Right ventricle myocardium superior (tissue), 1 donor: Measurements from ENCODE around the gene RMND5B. TPM values are rescaled to one million over a fixed set of nuclear protein-coding genes. Genes with fewer than 3 reads are reported as not detected.

Experiments used
- ATAC-seq: fragments of 200-7000 bp; cut with Tn5 transposase; one replicate; pipeline ENCODE4 v1.9.1; 2020; ENCODE audit warnings: mild to moderate bottlenecking; ENCODE audit not compliant: poor library complexity
- DNase-seq: peaks from one replicate; pipeline ENCODE4 v3.0.0-alpha.2; 2020
- intact Hi-C: fragments of 100-400 bp; cut with DNase I; formaldehyde crosslinking; loops from one replicate; pipeline ENCODE4 v1.11.2; 2022
- total RNA-seq: library from RNA; stranded (reverse); fragmentation: NEBNext Ultra II Directional; extraction: Animal tissue kit (Norgen Biotek cat#: 25700); gene quantifications from one replicate; pipeline ENCODE4 v1.2.1, GENCODE V29; 2021
- donor health status: DM: no; HTN: yes; CAD: no; lungs with severe emphysema.

Gene RMND5B
- total RNA-seq, 1 donor from 2014 or later, result 33.7 TPM

DNA sequence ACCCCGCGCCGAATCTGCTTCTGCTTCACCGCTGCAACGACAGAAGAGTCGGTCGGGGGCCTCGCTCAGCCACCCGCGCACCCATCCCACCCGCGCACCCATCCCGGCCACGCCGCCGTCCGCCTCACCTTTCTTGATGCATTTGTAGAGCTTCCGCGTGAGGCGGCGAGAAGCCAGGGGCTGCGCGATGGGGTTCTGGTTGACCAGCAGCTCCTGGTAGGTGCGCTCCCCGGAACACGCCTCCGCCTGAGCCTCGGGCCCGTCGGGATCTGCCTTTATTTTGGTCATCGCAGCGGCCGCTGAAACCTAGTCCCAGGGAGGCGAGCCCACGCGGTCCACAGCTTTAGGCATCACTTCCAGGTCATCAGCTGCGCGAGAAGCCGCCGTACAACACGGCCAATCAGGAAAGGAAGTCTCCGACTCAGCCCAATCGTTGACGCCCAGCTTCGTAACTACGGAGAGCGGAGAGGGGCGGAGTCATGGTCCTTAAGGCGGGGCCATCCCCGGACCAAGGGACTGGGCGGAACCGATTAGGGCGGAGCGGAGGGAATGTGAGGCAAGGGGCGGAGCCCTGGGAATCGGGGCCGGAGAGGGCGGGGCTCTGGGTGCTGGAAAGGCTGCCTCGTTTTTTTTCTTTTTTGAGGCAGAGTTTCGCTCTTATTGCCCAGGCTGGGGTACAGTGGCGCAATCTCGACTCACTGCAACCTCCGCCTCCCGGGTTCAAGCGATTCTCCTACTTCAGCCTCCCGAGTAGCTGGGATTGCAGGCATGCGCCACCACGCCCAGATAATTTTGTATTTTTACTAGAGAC, 22.9 kb downstream of the RMND5B start, which contains the start of gene NHP2:
Gene NHP2, minus strand, starts transcription at position 356 of the 811 bp plus-strand sequence. Its CDS starts 68 bp downstream, at position 288.
- ATAC-seq (peak; percentile 99), DNase-seq (peak; percentile 99)
- intact Hi-C loops, result no loop called here

DNA sequence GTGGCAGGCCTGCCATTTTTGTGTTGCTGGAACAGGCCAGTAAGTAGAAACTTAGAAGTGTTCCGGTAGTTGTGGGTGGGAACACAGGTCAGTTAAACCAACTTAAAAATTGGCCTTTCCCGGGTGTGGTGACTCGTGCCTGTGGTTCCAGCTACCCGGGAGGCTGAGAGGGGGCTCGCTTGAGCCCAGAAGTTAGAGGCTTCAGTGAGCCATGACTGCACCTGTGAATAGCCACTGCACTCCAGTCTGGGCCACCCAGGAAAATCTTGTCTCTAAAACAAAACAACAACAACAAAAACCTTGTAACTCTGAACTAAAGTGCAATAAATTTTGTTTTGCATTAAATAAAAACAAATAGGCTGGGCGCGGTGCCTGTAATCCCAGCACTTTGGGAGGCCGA, 24.3 kb downstream of the RMND5B start:
- intact Hi-C loops, result no loop called here
- ATAC-seq (no peak), DNase-seq (no peak)

DNA sequence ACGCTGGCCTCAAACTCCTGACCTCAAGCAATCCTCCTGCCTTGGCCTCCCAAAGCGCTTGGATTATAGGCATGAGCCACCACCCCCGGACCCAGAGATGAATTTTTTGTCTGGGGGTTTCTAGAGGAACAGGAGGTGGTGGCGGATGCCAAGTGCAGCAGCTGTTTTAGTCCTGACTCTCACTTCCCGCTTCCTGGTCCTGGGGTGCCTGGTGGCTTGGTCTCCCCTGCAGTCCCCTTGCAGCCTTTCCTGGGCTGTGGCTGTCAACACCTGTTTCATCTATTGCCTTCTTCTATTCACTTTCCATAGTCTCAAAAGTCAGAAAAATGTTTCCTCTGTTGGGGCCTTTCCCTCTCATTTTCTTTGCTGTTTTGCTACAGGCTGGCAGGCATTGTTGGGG, 29.4 kb downstream of the RMND5B start:
- no peak for ATAC-seq
- DNase-seq, result no peak
- intact Hi-C loops, result no loop called here

DNA sequence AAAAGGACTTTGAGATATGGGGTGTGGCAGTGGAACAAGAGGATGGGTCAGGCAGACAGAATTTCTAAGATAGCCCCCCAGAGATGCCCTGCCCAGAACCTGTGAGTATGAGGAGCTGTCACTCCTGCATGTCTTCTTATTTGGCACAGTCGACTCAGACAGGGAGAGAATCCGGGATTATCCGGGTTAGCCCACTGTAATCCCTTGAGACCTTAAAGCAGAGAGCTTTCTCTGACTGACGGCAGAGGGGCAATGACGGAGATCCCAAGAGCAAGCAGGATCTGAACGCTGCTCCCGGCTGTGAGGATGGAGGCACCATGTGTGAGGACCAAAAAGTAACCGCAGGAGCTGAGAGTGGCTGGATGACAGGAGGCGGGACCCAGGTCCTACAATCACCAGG, 31.7 kb downstream of the RMND5B start:
- no peak for ATAC-seq
- intact Hi-C loops, result no loop called here
- no peak for DNase-seq

DNA sequence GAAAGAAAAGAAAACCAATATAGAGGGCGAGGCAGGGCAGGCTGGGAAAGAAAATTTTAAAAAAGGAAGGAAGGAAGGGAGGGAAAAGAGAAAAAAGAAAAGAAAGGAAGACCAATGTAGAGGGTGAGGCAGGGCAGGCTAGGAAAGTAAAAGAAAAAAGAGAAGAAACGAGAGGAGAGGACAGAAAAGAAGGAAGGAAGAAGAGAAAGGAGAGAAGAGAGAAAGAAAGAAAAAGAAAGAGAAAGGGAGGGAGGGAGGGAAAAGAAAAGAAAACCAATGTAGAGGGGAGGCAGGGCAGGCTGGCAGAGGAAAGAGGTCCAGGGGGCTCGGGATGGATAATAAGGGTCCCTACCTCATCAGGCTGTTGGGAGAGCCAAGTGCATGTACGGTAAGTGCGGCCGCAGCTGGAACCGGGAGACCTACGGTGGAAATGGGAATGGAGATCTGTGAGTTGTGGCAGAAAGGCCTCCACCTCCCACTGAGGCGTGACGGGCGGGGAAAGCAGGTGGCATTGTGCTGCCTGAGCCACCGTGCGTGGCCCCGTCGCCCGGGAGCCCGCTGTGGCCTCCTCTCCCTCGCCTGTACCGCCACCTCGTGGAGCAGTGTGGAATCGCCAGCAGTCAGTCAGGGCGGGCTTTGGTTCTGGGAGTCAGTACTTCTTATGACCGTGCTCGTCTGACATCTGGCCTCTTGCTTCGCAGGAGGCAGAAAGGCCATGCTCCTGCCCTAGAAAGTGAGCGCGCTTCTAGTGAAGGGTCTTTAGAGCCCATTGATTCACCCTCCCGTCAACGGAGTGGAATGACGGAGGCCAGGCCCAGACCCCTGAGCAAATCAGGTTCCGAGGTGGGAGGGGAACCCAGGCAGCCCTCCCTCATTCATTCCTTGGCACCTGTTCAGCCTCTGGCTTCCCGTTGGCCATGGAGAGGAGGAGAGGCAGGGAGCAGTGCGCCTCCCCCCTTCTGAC, 33.2 kb downstream of the RMND5B start:
- ATAC-seq (peak; percentile 97), DNase-seq (peak; percentile 90)
- intact Hi-C loops, result loop anchor here (1.0 kb wide), 1 partner anchor 88 kb away; no protein-coding TSS in a partner anchor

DNA sequence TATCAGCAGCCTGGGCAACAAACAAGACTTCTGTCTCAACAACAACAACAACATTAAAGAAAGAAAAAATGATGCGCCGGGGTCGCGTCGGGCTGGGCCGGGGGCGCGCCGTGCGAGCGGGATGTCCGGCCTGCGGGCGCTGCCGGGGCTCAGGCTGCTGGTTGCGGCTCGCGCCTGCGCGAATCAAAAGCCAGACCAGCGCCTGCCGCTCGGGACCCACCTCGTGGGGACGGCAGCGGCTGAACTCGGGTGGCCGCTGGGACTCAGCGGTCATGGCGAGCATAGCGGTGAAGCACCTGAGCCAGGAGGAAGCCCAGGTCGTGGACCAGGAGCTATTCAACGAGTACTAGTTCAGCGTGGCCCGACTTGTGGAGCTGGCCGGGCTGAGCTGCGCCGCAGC, 34.8 kb downstream of the RMND5B start:
- ATAC-seq (no peak), DNase-seq (no peak)
- intact Hi-C loops, result no loop called here

DNA sequence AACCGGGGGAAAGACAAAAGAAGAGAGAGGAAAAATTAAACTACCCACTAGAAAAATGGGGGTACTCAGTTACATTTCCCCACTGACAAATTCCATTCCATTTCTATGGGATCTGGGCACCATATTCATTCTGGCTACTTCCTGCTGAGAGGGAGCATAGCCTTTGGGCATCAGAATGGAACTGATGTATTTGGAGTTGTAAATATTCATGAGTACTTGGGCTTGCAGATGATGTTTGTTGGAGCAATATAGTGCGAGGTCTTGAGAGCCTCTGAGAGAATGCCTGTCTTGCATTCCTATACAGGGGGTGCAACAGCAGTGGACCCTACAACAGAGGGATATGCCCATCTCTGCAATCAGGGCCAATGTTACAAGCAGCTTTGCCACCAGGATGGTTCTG, 39.6 kb downstream of the RMND5B start:
- no peak for ATAC-seq
- no peak for DNase-seq
- intact Hi-C loops, result no loop called here

DNA sequence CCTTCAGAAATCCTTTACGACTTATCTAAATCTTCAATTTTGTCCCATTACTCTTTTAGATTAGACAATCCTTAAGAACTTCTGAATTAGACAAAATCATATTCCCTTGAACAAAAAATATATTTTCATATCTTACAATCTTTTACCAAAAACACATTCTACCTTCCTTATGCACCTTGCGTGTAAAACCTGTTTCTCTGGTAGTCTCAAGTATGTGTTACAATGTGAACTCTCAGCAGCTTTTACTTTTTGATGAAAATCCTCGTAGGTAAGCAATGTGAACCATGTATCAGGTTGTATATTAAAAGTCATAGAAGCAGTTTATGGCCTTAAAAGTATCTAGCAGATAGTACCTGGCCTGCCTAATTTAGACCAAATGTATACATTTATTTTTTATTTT, 43.6 kb downstream of the RMND5B start:
- DNase-seq (no peak), ATAC-seq (no peak)
- intact Hi-C loops, result no loop called here

DNA sequence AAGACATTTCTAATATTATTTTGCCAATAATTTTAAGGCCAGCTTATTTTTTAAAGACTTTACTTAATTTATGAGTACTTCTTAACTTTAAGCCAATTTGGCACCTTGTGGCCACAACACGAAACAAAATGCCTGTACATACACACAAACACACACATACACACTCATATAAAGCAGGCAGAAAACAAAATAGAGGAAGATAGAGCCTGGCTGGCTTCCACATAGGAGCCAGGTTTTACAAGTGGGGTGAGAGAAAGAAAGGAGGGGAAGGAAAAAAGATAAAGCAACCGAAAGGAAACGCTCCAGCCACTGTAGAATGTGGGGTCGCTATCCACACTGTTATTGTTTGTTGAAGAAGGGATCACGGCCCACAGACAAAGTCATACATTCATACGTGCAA, 46.0 kb downstream of the RMND5B start:
- intact Hi-C loops, result no loop called here
- DNase-seq (no peak), ATAC-seq (no peak)

DNA sequence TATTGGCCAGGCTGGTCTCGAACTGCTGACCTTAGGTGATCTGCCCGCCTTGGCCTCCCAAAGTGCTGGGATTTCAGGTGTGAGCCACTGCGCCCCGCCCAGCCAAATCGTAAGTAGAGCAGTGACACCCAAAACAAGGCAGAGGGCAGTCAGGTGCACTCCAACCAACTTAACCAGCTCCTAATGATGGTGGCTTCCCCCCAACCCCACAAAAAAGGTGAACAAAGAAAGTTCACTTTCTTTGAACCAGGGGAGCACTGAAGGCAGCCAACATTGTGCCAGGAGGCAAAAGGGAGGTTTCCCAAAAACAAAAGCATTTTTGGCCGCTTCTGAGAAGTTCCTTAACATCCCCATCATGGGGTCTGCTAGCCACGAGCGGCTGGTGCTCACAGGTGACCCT, 46.8 kb downstream of the RMND5B start:
- intact Hi-C loops, result no loop called here
- no peak for ATAC-seq
- DNase-seq, result no peak

DNA sequence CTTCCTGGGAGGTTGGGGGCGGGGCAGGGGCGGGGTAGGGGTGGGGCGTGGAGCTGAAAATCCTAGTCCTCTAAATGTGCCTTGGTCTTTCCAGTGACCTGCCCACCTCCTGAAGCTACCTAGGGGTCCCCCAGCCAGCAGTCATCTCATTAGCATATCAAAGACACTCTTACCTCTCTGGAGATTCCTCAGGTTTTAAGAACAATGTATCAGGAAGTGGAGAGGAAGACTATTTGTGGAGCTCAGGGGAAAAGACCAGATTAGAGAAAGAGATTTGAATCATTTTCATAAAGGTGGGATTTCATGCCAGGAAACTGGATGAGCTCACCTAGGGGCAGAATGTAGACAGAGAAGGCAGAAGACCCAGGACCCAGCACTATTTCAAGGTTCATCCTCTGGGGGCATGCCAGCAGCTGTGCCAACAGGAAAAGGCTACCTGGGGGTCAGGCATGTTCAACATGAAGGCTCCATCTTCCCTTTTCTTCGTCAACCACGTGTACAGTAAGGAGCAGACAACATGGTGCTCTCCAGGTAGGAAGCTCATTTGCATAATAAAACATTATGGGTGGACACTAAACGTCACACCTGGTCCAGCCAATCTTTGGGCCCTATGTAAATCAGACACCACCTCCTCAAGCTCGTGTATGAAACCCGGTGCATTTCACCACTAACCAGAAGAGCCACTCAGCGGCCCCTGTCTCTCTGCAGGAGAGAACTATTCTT, 49.5 kb downstream of the RMND5B start:
- intact Hi-C loops, result no loop called here
- DNase-seq, result no peak
- no peak for ATAC-seq

DNA sequence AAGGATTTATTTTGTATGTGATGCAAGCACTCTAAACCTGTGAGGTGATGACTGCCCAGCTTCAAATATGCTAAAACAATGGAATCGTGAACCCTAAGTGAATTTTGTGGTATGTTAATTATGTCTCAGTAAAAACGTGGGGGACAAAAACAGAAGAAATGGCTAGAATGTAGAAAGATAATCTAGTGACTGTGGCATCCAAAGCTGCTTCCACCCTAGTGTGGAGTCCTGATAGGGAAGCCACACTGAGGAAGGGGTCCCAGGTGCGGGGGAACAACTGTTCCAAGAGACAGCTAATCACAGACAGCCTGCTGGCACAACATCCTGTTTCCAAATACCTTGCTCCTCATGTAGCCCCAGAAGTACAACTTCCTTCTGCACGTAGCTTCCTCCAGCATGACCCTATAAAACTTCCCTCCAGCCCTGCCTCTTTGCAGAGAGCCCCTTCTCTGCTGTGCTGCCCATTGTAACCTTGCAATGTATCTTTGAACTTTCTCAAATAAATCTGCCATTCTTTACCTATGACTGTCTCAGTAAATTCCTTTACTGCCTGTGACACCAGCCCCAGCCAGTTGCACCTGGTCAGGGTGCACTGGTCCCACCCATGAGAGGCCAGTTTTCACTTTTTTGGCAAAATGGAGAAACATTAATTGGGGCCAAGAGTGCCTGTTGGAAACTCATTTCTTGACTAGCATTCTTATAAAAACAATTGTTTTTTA, 51.5 kb downstream of the RMND5B start:
- ATAC-seq, result no peak
- intact Hi-C loops, result no loop called here
- no peak for DNase-seq

DNA sequence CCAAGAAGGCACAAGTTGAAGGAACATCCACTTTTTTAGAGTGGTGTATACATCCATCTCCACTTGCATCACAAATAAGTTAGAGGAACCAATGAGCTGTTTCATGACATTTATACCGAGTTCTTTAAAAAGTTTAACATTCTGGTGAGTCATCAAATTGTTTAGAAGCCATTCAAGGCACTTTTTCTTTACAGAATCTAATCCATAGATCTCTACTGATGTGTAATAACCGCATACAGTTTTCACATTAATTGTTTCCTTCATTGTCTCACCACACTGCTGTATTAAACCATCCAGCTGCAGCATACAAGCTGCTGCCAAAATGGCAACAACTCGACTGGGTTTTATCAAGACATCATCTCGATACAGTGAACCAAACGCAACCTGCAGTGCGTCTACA, 55.6 kb downstream of the RMND5B start:
- intact Hi-C loops, result no loop called here
- DNase-seq (no peak), ATAC-seq (no peak)

DNA sequence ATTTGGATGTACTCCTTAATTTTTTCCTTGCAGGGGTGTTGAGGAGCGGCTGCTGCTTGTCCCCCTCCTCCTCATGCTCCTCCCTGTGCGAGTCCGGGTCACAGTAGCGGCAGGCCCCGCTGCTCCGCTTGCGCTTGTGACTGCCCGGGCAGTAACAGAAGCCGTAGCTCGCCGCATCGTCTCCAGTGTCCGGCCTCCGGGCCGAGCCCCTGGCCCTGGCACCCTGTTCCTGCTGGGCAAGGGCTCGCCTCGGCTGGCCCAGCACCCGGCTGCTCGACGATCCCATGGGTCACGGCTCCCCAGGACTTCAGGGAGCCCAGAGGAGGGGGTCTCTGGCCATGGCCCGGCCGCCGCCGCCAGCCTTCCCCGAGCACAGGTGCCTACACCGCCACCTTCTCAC, 56.2 kb downstream of the RMND5B start, which contains the start of gene GMCL2:
Gene GMCL2, minus strand, starts transcription at position 358 of the 400 bp plus-strand sequence. Its CDS starts 72 bp downstream, at position 286.
- ATAC-seq, result no peak
- intact Hi-C loops, result no loop called here
- no peak for DNase-seq

DNA sequence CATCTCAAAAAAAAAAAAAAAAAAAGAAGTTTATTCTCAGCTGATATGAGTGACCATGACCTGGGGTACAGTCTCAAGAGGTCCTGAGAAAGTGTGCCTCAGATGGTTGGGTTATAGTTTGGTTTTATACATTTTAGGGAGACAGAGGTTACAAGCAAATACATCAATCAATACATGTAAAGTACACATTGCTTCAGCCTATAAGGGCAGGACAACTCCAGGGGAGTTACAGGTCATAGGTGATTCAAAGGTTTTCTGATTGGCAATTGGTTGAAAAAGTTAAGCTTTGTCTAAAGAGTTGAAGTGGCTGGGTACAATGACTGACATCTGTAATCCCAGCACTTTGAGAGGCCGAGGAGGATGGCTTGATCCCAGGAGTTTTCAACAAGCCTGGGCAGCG, 58.6 kb downstream of the RMND5B start:
- DNase-seq (no peak), ATAC-seq (no peak)
- intact Hi-C loops, result no loop called here

DNA sequence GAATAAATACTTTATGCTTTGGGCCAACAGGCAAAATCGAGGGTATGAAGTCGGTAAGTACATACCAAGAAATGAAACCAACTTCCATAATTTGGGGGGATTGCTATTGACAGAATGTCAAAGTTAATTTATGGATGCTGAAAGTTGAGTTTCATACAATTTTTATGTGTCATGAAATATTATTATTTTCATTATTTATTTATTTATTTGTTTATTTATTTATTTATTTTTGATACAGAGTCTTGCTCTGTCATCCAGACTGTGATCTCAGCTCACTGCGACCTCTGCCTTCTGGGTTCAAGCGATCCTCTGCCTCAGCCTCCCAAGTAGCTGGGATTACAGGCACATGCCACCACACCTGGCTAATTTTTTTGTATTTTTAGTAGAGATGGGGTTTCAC, 60.8 kb downstream of the RMND5B start:
- intact Hi-C loops, result no loop called here
- ATAC-seq, result no peak
- DNase-seq, result no peak

DNA sequence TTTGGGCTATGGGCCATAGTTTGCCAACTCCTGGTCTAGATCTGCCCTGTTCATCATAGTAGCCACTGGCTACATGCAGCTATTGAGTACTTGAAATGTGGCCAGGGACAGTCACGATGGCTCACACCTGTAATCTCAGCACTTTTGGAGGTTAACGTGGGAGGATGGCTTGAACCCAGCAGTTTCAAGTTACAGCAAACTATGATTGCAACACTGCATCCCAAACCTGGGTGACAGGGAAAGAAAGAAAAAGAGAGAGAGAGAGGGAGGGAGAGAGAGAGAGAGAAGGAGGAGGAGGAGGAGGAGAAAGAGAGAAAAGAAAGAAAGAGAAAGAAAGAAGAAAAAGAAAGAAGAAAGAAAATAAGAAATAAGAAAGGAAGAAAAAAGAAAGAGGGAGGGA, 61.4 kb downstream of the RMND5B start:
- no peak for DNase-seq
- ATAC-seq, result no peak
- intact Hi-C loops, result no loop called here

DNA sequence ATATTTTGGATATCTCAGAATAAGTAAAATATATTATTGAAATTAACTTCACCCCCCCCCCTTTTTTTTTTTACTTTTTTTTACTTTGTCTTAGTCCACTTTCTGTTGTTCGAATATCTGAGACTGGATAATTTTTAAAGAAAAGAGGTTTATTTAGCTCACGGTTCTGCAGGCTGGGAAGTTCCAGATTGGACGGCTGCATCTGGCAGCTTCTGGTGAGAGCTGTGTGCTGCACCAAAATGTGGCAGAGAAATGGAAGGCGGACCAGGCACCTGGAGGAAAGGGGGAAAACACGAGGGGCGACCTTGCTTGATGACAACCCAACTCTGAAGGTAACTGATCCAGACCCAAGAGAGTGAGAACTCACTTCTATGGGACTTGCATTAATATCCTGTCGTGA, 62.0 kb downstream of the RMND5B start:
- DNase-seq (no peak), ATAC-seq (no peak)
- intact Hi-C loops, result no loop called here
